ENCODE measurements around the gene MPV17L2.

- TF ChIP-seq CTCF (conservative IDR thresholded peaks at IDR 0.05; ENCODE audit: low read depth in 2 of 2) (no peak), CREB1 (CRISPR knock-in tag; IDR thresholded peaks at IDR 0.05; ENCODE audit: low read depth) (no peak), POLR2AphosphoS5 (IDR thresholded peaks at IDR 0.05; ENCODE audit: low read depth) (no peak)
These were observed 48.7 kb upstream of the MPV17L2 start for GRCh38 chr19:18144361-18144760.

All from GM23338 (cell line).